RPMI8226 (cell line): ENCODE data around the gene NFKBIL1.
A peak's percentile ranks its signal among the peaks of the same experiment; 100 is the strongest.
"Not testable (repeated sequence)": the region's sequence is repeated elsewhere in the genome, so short reads cannot be mapped to it uniquely, and the experiment has no call there.

ENCODE experiments used
- DNase-seq: peaks from one replicate; pipeline ENCODE4 v3.0.0-alpha.2; 2015

NFKBIL1 gene

DNA sequence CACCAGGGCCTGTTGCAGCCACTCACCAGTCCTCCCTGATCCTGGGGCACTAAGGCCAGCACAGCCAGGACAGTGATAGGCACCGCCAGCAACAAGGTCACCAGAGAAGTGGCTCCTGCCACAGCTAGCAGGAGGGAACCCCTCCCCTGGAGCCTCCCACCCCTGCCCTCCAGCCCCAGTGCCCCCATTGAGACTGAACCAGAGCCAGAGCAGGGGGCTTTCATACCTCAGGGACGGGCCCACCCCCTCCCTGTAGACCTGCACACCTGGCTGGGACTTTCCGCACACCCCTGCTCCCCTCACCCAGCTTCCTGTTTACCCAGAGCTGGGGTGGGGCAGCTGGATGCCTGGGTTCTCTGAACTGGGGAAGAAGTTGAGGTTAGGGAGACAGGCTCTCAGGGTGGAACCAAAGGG lies 34.8 kb downstream of the NFKBIL1 start, which contains the start of gene LTB:
Gene LTB (minus strand): TSS at position 195 of the 414 bp plus-strand sequence. CDS start 7 bp downstream, at position 188.
- peak; percentile 19 for DNase-seq

DNA sequence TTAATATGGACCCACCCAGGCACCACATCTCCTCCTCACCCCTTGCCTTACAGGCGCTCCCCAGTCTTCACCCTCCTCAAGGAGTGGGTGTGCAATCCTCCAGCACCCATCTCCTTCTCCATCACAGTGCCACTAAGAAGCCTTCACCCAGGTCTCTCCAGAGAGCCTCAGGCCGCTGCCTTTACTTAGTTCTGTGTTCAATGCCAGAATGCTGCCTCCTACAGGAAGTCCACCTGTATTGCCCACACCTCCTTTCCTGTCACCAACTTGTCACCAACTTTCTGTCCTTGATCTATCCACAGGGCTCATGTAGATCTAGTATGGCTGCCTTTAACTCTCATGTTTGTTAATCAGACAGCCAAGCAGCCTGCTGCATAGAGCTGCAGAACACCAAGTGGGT lies 38.1 kb downstream of the NFKBIL1 start:
- peak; percentile 49 for DNase-seq

DNA sequence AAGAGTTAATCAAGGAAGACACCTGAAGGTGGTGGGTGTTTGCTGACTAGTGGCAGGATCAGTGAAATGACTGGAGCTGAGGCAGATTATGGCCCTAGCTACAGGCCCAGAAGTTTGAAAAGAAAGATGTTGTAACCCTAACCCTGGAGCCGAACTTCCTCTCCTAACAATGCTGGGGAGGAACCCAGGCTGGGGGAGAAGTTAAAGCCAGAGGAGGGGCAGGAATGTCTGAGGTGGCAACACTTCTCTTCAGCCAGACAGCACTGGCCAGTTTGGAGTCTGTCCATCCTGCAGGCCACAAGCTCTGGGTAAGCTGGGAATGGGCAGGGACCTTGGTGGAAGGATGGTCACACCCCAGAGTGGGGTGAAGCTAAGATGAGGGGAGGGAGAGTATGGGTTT lies 38.6 kb downstream of the NFKBIL1 start, which contains the start of gene LST1:
Gene LST1 (plus strand): TSS at position 270 of the 400 bp plus-strand sequence. CDS start 1,023 bp downstream, outside the sequence.
- no peak for DNase-seq

DNA sequence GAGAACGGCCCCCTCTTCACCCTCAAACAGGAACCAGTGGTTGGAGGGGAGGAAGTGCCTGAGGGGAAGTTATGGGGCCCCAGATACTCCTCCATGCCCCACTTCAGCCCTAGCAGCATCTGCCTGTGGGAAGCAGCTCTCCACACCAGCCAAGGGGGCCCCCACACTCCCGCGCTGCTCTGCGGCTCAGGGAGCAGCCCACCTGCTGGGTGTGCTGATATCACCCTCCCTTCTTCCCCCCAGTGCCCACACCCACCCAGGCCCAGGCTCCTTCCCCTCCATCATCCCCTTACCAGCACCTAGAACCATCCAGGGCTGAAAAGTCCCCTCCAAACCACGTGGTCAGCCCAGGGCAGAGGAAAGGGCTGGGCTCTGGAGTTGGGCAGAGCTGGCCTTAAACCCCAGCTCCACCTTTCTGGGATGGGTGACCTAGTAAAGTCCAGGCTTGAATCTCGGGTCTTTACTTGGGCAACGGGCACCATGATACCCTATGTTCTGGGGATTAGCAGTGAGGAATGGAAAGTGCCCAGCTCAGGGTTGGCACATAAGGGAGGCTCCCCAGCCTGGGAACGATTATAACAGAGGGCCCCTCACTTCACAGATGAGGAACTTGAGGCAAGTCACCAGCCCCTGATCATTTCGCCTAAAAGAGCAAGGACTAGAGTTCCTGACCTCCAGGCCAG lies 39.3 kb downstream of the NFKBIL1 start:
- DNase-seq = no peak

DNA sequence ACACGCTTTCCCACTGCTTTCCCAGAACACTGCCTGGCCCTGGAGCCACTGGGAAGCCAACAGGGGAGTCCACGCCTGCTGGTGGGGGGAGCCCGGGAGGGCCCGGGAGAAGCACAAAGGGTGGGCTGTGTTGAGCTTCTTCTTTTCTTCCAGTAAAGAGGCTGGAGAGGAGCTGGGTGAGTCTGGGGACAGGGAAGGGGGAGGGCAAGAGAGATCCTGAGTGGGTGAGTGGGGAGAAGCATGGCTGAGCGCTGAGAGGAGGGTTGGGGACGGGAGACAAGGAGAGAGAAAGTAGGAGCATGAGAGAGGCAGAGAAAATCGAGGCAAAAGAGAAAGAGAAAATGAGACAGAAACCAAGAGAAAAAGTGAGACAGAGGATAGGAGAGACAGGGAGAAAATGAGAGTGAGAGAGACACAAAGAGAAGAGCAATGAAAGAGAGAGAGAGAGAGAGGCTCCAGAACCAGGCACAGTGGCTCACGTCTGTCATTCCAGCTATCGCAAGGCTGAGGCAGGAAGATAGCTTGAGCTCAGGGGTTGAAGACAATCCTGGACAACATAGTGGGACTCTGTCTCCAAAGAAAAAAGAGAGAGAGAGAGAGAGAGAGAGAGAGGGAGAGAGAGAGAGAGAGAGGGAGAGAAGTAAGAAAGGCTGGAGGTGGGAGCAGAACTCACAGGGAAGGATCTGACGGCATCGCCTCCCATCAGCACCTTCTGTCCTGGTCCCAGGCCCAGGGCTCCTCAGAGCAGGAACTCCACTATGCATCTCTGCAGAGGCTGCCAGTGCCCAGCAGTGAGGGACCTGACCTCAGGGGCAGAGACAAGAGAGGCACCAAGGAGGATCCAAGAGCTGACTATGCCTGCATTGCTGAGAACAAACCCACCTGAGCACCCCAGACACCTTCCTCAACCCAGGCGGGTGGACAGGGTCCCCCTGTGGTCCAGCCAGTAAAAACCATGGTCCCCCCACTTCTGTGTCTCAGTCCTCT lies 40.7 kb downstream of the NFKBIL1 start:
- DNase-seq = no peak

DNA sequence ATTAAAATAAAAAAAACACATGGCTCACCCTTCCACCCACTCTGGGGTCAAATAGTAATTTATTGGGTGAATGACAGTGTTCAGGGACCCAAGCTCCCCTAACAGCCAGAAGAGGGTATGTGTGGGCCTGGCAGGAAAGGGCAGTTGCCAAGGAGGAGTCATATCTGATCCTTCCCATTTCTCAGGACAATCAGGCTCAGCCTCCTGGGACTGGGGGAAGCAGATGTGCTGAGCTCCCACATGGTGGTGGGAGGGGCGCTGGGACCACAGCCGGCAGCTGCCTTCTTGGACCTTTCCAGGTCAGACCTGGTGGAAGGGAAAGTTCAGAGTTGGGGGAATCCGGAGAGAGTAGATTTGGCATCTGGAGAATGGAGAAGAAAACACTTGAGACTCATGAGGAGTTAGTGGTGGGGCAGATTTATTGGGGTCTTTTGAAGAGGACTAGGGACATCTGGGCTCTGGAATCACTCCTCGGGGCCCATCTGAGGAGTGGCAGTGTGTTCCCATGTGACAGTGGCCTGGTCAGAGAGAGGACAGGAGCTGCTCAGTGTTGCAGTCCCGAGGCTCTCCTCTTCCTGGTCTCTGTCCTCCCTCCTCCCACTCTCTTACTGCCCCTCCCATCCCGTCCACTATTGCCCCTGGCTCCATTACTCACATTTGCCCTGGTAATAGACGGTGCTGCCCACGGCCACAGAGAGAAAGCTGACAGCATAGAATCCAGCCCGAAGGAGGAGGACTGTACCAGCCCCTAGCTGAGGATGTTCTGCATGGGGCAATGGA lies 41.7 kb downstream of the NFKBIL1 start:
- no peak for DNase-seq

DNA sequence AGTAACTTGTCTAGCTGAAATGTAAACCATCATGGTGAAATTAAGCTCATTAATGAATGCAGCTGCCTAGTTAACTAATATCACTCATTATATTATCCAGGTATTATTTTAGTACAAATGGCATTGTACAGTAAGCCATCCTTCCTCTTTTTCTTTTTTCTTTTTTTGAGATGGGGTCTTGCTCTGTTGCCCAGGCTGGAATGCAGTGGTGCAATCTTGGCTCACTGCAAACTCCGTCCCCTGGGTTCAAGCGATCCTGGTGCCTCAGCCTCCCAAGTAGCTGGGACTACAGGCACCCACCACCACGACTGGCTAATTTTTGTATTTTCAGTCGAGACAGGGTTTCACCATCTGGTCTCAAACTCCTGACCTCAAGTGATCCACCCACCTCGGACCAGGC lies 43.3 kb downstream of the NFKBIL1 start:
- not testable (repeated sequence) for DNase-seq

DNA sequence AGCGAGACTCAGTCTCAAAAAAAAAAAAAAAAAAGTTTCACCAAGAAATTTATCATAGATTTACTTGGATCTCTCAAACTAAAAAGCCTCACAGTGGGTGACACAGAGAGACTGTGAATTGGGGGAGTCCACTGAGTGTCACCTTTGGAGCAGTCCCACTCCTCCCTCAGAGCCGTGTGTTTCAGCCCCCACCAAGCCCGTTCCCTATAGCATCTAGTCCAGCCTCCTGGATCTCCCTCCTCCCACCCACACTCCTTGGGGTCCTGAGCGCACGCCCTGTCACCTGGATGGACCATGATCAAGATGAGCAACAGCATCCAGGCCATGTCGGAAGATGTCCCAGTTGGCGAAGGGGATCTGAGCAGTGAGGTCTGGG lies 45.0 kb downstream of the NFKBIL1 start:
- no peak for DNase-seq

- DNase-seq = peak; percentile 55
Measured at GRCh38 chr6:31597006-31597405, 49.6 kb downstream of the NFKBIL1 start.

- no peak for DNase-seq
Measured at GRCh38 chr6:31607317-31607716, 59.9 kb downstream of the NFKBIL1 start.
